Fibroblast of mammary gland (primary cell): ENCODE measurements around the gene IGFBP1.

Experiments used
- DNase-seq: peaks from one replicate; pipeline ENCODE4 v3.0.0-alpha.2; 2010; ENCODE audit warnings: low read depth
- H3K4me3 ChIP-seq: 2 replicates; pipeline ENCODE4 v1.5.1; 2011; ENCODE audit warnings: low read depth, mild to moderate bottlenecking, low read length, moderate library complexity; ENCODE audit not compliant: control insufficient read depth
- TF ChIP-seq, protein P1 (sequence below): conservative IDR thresholded peaks from 2 replicates; pipeline ENCODE4 v1.5.1; 2011; ENCODE audit warnings: low read depth, low read length, inconsistent platforms; ENCODE audit not compliant: control insufficient read depth, insufficient read depth

Gene IGFBP1

DNA sequence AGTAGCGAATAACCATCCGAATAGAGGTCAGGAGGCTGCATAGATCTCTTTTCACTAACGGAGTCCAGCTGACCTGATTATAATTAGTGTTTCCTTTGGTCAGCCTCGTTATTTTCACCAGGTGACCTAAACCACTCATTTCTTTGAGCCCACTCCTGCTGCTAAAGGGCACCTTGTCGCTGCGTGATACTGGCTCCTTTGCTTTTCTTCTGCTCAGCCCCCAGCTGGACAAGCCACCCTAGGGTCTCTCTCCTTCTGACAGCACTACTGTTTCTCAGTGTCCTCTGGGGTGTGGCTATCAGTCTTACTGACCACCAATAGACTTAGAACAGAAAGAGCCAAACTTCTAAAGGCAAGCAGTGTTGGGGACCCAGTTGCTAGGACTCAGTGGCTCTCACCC, 35.5 kb downstream of the IGFBP1 start:
- no peak overlapping the region for H3K4me3 ChIP-seq
- TF ChIP-seq, protein P1, sequence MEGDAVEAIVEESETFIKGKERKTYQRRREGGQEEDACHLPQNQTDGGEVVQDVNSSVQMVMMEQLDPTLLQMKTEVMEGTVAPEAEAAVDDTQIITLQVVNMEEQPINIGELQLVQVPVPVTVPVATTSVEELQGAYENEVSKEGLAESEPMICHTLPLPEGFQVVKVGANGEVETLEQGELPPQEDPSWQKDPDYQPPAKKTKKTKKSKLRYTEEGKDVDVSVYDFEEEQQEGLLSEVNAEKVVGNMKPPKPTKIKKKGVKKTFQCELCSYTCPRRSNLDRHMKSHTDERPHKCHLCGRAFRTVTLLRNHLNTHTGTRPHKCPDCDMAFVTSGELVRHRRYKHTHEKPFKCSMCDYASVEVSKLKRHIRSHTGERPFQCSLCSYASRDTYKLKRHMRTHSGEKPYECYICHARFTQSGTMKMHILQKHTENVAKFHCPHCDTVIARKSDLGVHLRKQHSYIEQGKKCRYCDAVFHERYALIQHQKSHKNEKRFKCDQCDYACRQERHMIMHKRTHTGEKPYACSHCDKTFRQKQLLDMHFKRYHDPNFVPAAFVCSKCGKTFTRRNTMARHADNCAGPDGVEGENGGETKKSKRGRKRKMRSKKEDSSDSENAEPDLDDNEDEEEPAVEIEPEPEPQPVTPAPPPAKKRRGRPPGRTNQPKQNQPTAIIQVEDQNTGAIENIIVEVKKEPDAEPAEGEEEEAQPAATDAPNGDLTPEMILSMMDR = no peak
- DNase-seq = no peak

DNA sequence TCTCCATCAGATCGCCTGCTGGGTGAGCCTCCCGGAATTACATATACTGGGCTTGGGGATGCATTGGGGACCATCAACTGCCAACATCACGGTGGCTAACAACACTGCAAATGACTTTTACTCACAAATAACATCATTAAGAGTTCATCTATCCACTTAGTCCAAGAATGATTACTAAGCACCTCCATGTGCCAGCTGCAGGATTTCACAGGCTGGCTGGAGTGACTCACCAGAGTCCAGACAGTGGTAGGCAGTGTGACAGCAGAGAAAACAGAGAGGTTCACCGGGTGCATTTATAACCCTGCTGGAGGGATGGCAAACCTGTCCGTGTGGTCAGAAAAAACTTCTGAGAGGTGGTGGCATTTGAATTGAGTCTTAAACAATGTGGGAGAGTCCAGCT, 36.0 kb downstream of the IGFBP1 start:
- peak; percentile 73 for DNase-seq

DNA sequence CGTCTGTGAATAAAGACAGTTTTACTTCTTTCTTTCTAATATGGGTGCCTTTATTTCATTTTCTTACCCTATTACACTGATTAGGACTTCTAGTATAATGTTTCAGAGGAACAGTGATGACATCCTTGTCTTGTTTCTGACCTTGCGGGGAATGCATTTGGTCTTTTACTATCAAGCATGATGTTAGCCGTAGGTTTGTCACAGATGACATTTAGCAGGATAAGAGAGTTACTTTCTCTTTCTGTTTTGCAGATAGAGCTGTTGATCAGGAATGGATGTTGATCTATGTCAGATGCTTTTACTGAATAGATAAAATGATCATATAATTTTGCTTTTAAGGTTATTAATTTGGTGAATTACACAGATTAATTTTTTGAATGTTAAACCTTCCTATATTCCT, 39.4 kb downstream of the IGFBP1 start:
- TF ChIP-seq, protein P1 = no peak
- no peak for DNase-seq
- H3K4me3 ChIP-seq = no peak overlapping the region

More for the DNA sequence above, 36.0 kb downstream of the IGFBP1 start:
- no peak overlapping the region for H3K4me3 ChIP-seq
- TF ChIP-seq, protein P1 = no peak

DNA sequence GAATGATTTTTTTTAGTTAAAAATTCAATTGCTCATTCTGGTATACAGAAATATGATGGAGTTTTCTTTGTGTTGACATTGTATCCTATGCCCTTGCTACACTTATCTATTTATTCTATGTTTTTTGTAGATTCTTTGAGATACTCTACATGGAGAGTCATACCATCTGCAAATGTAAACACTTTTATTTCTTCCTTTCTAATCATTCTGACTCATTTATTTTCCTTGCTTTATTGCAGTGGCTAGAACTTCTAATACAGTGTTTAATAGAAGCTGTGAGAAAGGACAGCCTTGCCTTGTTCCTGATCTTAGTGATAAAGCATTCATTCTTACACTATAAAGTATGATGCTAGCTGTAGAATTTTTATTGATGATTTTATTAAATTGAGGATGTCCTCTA, 42.7 kb downstream of the IGFBP1 start:
- TF ChIP-seq, protein P1 = no peak
- no peak overlapping the region for H3K4me3 ChIP-seq
- DNase-seq = no peak

DNA sequence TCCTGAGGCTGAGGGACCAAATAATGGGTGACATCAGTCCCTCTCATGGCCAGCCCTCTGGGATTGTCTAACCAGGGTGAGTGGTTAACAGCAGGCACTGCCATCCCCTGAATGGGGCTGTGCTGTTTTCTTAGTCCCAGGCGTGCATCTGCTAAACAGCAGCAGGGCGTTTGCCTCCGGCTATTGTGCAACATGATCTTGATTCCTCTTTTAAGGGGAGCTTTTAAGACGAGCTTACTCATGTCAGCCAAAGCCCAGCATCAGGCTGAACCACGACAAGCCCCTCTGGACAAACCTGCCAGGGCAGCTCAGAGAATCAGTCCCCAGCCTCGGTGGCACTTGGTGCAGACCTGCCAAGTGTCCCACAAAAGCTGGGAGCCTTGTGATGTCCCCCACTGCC, 49.0 kb downstream of the IGFBP1 start:
- H3K4me3 ChIP-seq = no peak overlapping the region
- DNase-seq = no peak
- TF ChIP-seq, protein P1 = no peak

DNA sequence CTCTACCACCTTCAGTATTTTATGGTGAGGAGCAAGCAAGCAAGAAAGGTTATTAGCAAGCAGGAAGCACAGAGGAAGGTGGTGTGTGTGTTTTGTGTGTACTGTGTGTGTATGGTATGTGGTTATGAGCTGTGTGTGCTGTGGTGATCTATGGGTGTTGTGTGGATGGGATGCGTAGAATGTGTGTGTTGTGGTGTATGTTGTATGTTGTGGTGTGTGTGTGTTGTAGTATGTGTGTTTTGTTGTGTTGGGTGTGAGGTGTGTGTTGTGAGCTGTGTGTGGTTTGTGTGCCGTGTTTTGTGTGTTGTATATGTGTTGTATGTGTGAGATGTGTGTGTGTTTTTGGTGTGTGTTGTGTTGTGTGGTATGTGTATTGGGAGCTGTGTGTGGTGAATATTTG, 49.6 kb downstream of the IGFBP1 start:
- DNase-seq = no peak
- no peak overlapping the region for H3K4me3 ChIP-seq
- TF ChIP-seq, protein P1 = no peak
